ENCODE measurements around the gene DGKQ. TPM values are rescaled to one million over a fixed set of nuclear protein-coding genes. Genes with fewer than 3 reads are reported as not detected.

The DGKQ gene
- total and polyA plus RNA-seq, 9 of the 15 experiments (the other 6 are each of a cell fraction or from before 2014, with no cell fraction given) = 0.17 to 22.0 (median 5.6) TPM

DNA sequence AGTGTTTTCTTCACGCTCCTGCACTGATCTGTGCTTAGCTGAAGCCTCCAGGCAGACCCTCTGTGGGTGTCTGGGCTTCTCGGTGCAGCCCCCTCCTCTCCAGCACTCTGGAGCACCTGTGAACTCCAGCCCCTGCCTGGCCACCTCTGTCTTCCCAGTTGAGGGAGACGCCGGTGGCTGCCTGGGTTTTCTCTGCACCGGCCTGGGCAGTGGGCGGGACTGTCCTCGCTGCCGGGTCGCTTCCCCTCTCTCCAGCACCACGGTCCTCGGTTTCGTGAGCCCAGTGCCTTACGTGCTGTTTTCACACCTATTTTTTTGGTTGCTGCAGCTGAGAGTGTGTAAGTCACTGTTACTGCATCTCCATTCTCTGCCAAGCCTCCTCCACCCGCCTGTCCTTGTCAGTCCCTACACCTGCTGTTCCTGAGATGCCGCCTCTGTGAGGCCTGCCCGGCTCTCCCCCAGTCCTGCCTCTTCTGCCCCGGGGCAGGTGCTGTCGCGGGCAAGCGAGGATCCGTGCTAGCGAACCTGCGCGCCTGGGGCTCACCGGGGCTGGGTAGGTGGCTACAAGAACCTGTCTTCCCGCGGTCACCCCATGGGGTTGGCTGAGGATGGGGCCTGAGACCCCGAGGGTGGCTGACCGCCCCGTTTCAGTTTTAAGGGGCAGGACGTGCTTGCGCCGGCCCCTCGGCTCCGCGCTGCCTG, 35.6 kb upstream of the DGKQ start (continued):
- no peak for TF ChIP-seq E2F8 (IDR thresholded peaks at IDR 0.05; ENCODE audit: low read depth, partially characterized antibody)
- TF ChIP-seq TCF7L2 (IDR thresholded peaks at IDR 0.05; ENCODE audit: low read depth, low read length) = no peak
- no peak for TF ChIP-seq ZNF384 (IDR thresholded peaks at IDR 0.05; ENCODE audit: low read depth, low read length)

GRCh38 chr4:1006856-1007255, 33.5 kb upstream of the DGKQ start:
- Histone ChIP-seq H4K20me1 (replicated peaks; ENCODE audit: control insufficient read depth, insufficient read depth, low read length) (no peaks in the 10 kb centered on the region), H3K27me3 (ENCODE audit: control insufficient read depth in 2 of 2, insufficient read depth in 2 of 2, low read length in 2 of 2) (no peaks in the 10 kb centered on the region), H3K27ac (ENCODE audit: extremely low read depth, low read depth, low read length) (no peak overlapping the region), H2AFZ (ENCODE audit: low read depth, low read length) (no peak overlapping the region), H3K4me2 (ENCODE audit: insufficient read depth, low read length) (no peak overlapping the region), H3K9me1 (ENCODE audit: control insufficient read depth, insufficient read depth, low read length) (no peaks in the 10 kb centered on the region), H3K9me3 (replicated peaks; ENCODE audit: control insufficient read depth, insufficient read depth, low read depth, low read length) (no peaks in the 10 kb centered on the region), H3K79me2 (ENCODE audit: control insufficient read depth, insufficient read depth, low read length) (no peaks in the 10 kb centered on the region), H3K9ac (ENCODE audit: insufficient read depth in 1 of 2, low read depth in 2 of 2, low read length in 2 of 2) (no peak overlapping the region), H3K36me3 (ENCODE audit: control insufficient read depth, insufficient read depth, low read length) (no peaks in the 10 kb centered on the region), H3K4me3 (no peak overlapping the region), H3K4me1 (replicated peaks in 1 of 2; ENCODE audit: control insufficient read depth in 2 of 2, insufficient read depth in 2 of 2, low read length in 2 of 2) (peaks cover 14 to 46% of the 10 kb centered on the region in 2 experiments; a peak in 4 of 5 replicates)
- WGBS (ENCODE audit: insufficient coverage, low coverage, missing lambda C conversion rate) = 23% methylated on average over 5 of the region's 5 CpGs
- intact Hi-C loops (cut with micrococcal nuclease) (no loop called here), in situ Hi-C loops (cut with MboI) (no loop called here)
- TF ChIP-seq TRIM24 (IDR thresholded peaks at IDR 0.05) = peak in 1 of 2 experiments; percentile 53; a peak in 1 of 4 replicates
- TF ChIP-seq BRF2 (IDR thresholded peaks at IDR 0.05; ENCODE audit: borderline replicate concordance, insufficient read depth, insufficient read length) = no peak
- CTCF ChIA-PET (ENCODE audit: low intra/inter-chr PET ratio) = no interaction called here
- no peak for ATAC-seq
- FAIRE-seq = no peak
- BruUV-seq (replicated peaks) = no TSS peak
- POLR2A ChIA-PET = no interaction called here
- no peak for DNase-seq (ENCODE audit: extremely low read depth in 1 of 4, low spot score in 3 of 4)
